DND-41 (cell line): ENCODE data around the gene CNTN5.

Source experiments
- EZH2 ChIP-seq: IDR thresholded peaks from 3 replicates; pipeline ENCODE4 v1.6.1; 2012; ENCODE audit warnings: borderline replicate concordance, low read depth, mild to moderate bottlenecking, moderate library complexity, low read length, inconsistent platforms; ENCODE audit not compliant: severe bottlenecking
- TF ChIP-seq, protein P1 (sequence below): IDR thresholded peaks from 2 replicates; pipeline ENCODE4 v1.5.1; 2012; ENCODE audit warnings: borderline replicate concordance, low read length, moderate library complexity, mild to moderate bottlenecking; ENCODE audit not compliant: poor library complexity, severe bottlenecking; ENCODE audit errors: extremely low read depth

- TF ChIP-seq, protein P1, sequence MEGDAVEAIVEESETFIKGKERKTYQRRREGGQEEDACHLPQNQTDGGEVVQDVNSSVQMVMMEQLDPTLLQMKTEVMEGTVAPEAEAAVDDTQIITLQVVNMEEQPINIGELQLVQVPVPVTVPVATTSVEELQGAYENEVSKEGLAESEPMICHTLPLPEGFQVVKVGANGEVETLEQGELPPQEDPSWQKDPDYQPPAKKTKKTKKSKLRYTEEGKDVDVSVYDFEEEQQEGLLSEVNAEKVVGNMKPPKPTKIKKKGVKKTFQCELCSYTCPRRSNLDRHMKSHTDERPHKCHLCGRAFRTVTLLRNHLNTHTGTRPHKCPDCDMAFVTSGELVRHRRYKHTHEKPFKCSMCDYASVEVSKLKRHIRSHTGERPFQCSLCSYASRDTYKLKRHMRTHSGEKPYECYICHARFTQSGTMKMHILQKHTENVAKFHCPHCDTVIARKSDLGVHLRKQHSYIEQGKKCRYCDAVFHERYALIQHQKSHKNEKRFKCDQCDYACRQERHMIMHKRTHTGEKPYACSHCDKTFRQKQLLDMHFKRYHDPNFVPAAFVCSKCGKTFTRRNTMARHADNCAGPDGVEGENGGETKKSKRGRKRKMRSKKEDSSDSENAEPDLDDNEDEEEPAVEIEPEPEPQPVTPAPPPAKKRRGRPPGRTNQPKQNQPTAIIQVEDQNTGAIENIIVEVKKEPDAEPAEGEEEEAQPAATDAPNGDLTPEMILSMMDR, result no peak
- no peak for TF ChIP-seq EZH2
These were observed 880.4 kb downstream of the CNTN5 start for GRCh38 chr11:99901175-99901574.
